NOMO-1 treated with DMSO at 0.1 percent for 48 hours (cell line): ENCODE data around the gene LRRC63.
"Not testable (repeated sequence)": the region's sequence is repeated elsewhere in the genome, so short reads cannot be mapped to it uniquely, and the experiment has no call there.

Source experiments
- DNase-seq: peaks from one replicate; lab custom pipeline; 2025; ENCODE audit not compliant: unreplicated experiment; lab: John Stamatoyannopoulos, UW

LRRC63 gene

DNA sequence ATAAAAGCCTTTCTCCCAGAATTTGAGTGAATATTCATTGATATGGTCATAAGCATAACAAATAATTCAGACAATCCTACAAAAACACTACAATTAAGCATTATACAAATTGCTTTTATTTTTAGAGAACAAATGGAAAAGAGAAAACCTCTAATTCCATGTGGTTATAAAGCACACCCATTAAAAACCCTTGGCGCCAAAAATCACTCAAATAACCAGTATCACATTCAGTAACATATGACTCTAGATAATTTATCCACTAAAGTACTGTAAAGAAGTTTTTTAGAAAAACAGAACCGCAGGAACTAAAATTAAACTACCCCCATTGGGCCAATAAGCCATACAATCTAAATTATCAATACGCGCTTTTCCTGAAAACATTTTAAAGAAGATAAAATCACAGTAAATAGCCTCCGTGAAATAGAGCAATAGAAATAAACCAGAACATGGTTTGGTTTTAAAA, 30.3 kb upstream of the LRRC63 start:
- no peak for DNase-seq

DNA sequence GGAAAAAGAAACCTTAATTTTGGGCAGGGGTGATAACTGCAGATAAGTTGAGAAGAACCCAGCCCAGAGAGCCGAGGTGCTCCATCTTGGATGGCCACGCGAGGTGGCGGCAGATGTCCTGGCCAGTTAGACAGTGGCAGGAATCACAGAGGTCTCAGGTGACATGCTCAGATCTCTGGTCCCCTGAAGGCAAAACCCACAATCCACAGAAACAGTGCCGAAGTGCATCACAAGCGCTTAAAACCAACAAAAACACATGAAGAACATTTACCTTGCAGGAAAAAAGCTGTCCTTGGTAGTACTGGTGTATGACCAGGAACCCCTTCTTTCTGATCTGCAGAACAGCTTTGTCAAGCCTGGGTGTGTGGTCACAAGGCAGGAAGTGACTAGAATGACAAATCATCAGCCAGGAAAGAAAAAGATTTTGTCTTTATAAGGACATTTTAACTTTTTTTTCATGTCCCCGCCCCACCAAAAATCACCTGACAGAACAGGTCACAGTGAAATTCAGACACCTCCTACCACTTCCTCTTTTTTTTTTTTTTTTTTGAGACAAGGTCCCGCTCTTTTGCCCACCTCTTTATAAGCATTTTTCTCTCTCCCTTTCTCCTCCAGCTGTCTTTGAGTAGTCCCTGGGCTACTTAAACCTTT, 29.8 kb upstream of the LRRC63 start, which contains the start of gene LCP1:
Gene LCP1, minus strand, starts transcription at position 338 of the 651 bp plus-strand sequence. CDS start 22,515 bp downstream, outside the sequence.
- DNase-seq: peak; percentile 96

DNA sequence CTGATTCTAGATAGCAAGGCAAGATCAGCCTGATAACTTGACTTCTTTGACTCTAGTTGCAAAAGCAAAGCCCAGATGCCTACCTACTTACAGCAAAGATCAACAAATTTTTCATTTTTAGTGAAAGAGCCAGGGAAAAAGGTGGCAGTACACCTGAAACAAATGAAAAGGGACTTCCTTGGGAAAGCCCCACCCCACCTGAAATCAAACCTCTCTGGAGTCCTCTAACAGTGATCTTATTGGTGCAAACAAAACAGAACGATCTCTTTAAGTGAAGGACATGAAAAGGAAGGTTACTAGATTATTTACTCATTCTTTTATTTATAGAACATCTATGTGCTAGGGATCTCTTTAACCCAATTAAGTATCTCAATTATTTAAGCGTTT, 29.2 kb upstream of the LRRC63 start:
- no peak for DNase-seq

DNA sequence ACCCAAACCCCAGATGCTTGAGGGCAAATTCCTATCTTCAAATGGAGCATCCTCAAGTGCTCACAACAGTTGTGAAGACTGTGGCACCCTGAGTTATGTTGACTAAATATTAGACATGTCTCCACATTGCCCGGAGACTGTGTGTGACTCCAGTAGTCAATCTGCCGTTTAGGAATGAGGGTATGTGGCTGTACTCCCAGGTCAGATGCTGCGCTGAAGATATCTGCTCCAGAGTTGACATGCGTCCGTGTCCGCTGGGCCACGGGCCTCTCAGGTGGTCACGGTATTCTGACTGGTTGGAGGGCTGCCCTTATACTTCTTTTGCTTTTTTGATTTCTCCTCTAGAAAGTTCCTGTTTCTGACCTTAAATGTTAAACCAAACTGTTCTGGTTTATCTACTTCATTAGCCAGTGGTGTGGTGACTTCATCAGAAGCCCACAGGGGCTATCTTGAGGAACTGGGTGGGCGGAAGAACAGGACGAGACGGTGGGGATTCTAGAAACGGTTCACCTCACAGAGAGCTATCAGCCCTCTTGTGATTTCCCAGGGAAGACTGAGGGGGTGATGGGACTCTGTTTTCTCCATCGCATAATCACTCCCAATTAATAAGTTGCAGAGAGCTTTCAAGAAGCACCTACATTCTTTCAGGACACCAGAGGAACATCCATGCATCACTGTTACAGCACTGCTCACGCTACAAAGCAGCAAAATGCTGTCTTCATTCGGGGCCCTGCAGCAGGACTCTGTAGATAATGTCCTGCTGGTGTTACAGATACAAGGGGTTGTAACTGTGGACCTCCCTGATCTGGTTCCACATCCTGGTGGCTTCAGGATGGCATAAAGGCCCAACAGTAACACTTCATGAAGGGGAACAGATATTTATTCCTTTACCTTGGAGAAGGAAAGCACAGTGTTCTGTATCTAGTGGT, 28.4 kb upstream of the LRRC63 start:
- DNase-seq: no peak

DNA sequence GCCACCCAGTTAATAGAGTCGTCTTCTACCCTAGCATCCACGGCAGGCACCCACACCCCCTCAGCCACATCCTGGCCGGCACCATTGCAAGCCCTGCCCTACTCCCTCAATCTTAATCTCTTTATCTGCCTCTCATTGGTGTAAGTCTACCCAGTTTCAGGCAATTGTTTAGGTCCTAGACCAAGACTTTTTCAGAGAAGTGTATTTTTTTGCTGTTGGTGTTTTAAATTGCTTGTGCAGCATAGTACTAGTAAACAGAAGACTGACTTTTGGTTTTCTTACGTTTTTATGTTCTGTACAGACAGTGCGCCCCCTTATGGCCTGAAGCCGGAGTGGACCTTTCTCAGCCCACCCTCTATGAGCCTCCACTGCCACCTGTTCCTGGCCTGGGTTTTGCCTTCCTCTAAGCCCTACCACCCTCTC, 27.4 kb upstream of the LRRC63 start:
- DNase-seq: peak; percentile 71

DNA sequence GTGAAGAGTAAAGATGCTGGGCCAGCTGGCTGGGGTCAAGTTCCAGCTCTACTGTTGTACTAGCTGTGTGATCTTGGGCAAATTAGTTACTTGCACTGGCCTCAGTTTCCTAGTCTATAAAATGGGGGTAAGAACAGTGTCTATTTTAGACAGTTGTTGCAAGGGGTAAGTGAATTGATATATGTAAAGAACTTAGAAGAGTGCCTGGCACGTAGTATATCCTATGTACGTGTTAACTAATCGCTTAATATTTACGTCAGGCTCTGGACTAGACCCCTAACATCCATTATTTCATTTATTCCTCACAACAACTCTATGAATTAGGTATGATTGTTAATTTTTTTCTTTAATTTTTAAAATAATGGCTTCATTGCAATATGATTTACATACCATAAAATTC, 26.1 kb upstream of the LRRC63 start:
- no peak for DNase-seq

DNA sequence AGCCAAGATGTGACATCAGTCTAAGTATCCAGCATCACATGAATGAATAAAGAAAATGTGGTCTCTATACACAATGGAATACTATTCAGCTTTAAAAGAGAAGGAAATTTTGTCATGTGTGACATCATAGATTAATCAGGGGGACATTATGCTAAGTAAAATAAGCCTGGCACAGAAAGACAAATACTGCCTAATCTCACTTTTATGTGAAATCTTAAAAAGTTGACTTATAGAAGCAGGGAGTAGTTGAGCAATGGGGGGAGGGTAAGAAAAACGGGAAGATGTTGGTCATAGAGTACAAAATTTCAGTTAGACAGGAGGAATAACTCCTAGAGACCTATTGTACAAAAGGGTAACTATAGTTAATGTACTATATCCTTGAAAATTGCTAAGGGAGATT, 19.3 kb upstream of the LRRC63 start:
- DNase-seq: peak; percentile 22

DNA sequence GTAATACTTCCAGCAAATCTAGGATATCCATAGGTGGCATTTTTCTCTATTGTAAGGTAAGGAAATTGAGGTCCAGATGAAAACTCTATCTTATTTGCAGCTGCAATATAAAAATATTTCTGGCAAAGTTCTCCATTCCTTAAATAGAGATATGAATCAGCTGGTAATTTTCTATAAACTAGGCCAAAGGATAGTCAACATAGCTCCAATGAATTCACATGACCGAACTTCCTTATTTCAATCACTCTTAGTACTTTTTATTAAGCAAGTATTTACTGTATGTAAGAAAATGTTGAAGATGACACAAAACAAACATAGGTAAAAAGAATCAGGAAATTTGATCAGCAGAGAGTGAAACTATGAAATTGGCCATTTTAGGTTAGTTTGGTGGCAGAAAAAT, 16.7 kb upstream of the LRRC63 start:
- DNase-seq: peak; percentile 36

DNA sequence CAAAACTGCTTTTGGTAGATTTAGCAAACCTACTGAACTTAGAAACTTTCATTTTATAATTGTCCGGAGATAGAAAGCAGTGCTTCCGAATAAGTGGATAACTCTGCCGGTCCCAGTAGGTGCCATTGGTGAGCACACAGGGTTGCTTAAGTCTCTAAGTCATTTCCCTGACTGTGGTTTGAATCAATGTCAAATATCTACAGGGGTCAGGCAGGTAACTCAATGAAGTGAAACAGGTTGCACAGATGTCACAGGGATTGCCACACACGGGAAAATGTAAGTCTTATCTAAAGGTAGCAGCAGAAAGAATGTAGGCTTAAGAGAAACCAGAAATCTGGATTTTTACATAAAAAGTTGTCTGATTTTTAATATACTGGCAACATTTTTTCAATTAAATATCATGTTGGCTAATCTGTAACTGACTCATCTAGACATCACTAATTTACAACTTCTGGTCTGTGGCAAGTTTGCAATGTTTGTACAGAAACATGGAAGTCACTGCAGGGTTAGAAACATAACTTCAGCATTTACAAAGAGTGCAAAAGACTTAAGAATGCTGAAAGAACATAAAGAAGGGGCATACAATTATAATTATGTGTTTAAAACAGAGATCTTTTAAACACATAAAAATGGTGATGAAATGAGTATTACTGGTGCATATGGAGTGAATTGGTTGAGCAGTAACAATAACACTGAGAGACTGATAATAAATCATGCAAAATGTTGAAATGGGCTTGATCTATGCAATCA, 14.3 kb upstream of the LRRC63 start:
- peak; percentile 87 for DNase-seq

DNA sequence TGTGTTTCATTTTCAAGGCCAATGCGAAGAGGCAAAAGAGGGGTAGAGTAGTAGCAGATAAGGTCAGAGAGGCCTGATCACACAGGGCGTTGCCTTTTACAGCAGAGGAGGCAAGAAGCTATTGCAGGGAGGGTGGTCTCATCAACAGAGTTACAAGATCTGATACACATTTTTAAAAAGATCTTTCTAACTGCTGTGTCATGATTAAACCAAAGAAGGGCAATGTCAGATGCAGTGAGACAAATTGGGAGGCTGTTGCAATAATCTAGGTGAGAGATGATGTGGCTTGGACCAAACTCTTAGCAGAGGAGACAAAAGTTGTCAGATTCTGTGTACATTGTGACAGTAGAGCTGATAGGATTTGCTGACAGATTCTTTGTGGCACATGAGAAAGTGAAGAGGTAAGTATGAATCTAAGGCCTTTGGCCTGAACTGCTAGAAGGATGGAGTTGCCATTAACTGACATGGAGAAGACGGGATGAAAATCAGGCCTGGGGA, 13.0 kb upstream of the LRRC63 start:
- DNase-seq: no peak

DNA sequence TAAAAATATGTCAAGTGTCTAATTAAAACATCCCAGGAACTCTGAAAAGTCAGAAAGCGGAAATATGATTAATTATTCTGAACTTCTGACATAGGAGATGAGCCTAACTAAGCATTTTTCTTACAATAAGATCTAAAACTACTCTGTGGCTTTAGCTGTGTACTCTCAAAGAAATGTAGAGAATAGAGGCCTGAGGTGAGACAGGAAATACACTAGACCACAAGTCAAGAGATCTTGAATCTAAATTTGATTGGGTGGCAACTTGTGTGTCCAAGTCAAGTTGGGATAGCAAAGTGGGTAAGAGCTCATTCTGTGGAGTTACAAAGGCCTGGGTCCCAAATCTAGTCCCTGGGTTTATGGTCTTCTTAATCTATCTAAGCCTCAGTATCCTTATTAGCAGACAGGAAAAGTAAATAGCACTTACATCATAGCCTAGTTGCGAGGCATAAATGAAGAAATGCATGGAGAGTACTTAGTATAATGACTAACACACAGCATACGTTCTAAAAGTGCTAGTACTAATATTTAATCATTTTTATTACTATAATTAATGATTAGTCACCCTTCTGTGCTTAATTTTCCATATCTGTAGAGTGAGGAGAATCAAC, 9.4 kb upstream of the LRRC63 start:
- no peak for DNase-seq

DNA sequence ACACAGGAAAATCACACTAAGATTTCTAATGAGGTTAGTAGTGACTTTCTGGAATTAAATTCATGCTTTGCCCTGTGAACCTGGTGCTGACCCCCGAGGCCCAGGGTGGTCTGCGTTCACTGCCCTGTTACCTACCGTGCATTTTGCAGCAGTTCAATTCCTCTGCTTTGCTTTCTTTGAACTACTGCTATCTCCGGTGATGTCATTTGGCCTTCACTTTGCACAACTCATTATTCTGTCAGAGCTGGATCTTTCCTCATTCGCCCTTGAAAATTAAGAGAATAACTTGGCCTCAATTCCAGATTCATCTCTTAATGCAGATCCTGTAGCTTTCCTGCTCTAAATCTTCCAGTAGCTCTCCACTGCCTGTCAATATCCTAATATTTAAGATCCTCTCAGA, 8.8 kb upstream of the LRRC63 start:
- no peak for DNase-seq

DNA sequence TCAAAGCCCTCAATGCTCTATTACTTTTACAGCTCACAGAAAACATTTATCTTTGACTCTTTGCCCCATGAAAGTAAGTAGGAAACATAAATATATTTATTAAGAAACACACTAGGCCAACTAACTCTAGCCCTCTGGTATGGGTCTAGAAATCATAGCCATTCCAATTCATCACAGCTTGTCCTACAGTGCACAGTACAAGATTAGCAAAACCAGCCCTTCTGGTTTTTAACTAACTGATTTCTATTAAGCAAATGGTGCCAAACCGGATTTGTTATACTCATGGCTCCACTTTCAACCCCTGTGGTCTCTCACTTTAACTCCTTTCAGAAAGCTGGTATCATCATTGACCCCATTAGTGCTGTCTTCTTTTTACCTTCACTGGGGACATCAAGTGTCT, 5.6 kb upstream of the LRRC63 start:
- DNase-seq: no peak

DNA sequence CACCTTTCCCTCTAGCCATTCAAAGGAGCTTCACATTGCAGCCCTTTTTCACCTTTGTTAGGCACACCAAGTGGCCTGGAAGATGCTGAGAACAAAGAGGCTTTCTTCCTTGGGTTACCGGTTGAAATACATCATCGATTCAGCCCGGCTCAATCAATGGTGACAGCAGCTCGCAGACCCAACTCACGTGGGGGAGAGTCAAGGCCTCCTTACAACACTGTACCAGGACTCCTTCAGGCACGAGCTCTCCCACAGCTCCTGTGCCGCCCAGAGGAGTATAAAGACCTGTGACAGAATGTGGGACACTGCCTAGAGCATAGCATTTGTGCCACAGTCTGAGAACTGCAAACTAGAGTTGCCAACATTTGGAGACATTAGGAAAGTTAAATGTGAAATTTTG, 3.9 kb upstream of the LRRC63 start:
- no peak for DNase-seq

DNA sequence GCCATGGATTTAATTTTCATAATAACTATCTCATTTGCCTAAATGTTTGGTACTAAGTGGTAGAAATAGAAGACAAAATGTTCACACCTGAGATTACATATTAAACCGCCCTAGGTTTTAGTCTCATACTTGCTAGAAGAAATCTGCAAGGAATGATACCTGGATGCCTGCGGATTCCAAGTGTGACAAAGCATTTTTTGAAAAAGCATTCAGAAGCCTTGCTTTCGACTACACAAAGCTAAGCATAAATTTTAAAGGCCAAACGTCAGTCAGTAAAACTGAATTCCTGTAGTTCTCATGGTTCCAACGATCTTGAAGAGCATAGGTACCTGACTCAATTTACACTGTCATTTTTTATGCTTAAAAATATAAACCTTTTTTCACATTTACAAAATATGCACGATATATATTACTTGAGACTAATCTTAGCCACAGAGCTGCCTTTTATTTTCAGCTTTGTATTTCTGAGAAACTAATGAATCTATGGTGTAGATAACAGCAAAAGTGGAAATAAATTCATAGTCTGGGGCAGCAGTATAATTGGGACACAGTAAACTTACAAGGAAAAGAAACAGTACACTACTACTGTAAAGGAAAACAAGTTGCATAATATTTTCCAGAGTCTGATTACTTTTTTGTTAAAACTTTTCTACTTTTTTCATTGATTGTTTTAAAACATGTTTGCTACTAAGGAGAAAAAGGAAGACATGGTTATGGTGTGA, 1.2 kb upstream of the LRRC63 start:
- no peak for DNase-seq

DNA sequence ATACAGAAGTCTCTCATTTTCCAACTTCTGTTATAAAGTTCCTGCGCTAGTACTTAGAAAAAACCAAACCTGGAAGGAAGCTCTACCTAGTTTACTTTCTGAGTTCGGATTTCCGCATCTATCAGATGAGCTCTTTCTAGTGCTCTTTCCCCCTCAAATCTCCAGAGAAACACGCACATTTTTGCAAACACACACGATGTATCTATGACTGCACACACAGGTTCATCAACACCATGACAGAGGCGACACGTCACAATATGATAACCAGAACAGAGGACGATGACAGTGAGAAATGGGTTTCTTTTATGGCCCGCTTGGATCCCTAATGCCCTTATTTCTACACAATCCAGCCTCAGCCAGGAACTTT, 629 bp upstream of the LRRC63 start:
- DNase-seq: peak; percentile 53

DNA sequence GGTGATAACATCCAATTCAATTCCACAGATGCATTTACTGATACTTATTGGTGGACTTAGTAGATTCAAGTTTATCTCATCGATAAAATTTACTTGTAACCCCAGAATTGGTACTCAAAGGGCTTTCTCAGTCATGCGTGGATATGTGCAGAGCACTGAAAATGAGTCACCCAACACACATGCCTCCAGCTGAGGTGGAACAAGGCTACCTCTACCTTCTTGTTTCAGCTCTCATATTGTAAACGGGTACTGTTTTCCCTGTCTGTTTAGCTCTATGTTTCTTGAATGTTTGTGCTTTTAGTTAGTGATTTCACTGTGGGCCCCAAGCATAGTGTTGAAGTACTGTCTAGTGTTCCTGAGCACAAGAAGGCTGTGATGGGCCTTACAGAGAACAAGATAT, 1.5 kb downstream of the LRRC63 start:
- no peak for DNase-seq

DNA sequence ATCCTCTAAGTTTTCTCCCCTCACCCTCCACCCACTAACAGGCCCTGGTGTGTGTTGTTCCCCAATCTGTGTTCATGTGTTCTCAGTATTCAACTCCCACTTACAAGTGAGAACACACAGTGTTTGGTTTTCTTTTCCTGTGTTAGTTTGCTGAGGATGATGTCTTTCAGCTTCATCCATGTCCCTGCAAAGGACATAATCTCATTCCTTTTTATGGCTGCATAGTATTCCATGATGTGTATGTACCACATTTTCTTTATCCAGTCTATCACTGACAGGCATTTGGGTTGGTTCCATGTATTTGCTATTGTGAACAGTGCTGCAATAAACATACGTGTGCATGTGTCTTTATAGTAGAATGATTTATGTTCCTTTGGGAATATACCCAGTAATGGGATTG, 3.0 kb downstream of the LRRC63 start:
- DNase-seq: not testable (repeated sequence)

DNA sequence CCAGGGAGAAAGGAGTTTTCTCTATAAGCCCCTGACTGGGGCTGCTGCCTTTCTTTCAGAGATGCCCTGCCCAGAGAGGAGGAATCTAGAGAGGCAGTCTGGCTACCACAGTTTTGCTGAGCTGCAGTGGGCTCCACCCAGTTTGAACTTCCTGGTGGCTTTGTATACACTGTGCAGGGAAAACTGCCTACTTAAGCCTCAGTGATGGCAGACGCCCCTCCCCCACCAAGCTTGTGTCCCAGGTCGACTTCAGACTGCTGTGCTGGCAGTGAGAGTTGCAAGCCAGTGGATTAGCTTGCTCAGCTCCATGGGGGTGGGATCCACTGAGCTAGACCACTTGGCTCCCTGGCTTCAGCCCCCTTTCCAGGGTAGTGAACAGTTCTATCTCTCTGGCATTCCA, 8.5 kb downstream of the LRRC63 start:
- DNase-seq: not testable (repeated sequence)

DNA sequence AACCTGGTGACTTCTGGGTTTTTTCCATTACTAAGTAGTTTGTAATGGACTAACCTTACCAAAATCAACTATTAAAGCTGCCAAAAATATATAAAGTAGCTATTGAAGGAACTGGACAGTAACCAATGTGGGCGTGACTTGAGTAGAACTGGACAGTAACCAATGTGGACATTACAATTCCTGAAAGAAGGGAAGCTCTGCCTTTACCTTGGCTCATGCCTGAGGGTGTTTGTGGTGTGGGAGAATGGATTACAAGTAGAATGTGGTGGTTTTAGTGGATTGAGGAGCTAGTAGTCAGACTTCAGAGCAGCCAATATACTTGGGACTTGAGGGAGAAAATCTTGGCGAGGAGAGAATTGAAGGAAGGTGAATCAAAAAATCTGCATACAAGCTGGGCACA, 17.5 kb downstream of the LRRC63 start:
- no peak for DNase-seq
